HG03354 (cell line): ENCODE results near the gene CTTN.
A peak's percentile ranks its signal among the peaks of the same experiment; 100 is the strongest.

Source experiments
- ATAC-seq: cut with Tn5 transposase; IDR thresholded peaks from one replicate; pipeline ENCODE4 v1.9.1; 2021; ENCODE audit warnings: mild to moderate bottlenecking; ENCODE audit not compliant: unreplicated experiment, poor library complexity, severe bottlenecking

CTTN gene

GRCh38 chr11:70397983-70398833 lies at the start of gene CTTN:
TSS of gene CTTN (plus strand) at chr11:70398529. CDS start at chr11:70407298, 8,769 bp downstream.
- ATAC-seq: peak; percentile 52

- ATAC-seq: no peak
Observed at GRCh38 chr11:70348608-70349007, 49.7 kb upstream of the CTTN start.

GRCh38 chr11:70351646-70352045 lies 46.7 kb upstream of the CTTN start:
- ATAC-seq: no peak

- no peak for ATAC-seq
Observed at GRCh38 chr11:70352100-70352499, 46.2 kb upstream of the CTTN start.

- no peak for ATAC-seq
Observed at GRCh38 chr11:70352601-70353000, 45.7 kb upstream of the CTTN start.

- no peak for ATAC-seq
Observed at GRCh38 chr11:70353329-70353728, 45.0 kb upstream of the CTTN start.

GRCh38 chr11:70353900-70354568 lies 44.3 kb upstream of the CTTN start:
- ATAC-seq: no peak

- ATAC-seq: no peak
Observed at GRCh38 chr11:70354629-70355028, 43.7 kb upstream of the CTTN start.

- ATAC-seq: no peak
Observed at GRCh38 chr11:70358753-70359152, 39.6 kb upstream of the CTTN start.

GRCh38 chr11:70359451-70360205 lies 38.7 kb upstream of the CTTN start:
- no peak for ATAC-seq

GRCh38 chr11:70360211-70360610 lies 38.1 kb upstream of the CTTN start:
- no peak for ATAC-seq

- ATAC-seq: no peak
Observed at GRCh38 chr11:70364178-70364577, 34.2 kb upstream of the CTTN start.

- ATAC-seq: no peak
Observed at GRCh38 chr11:70364745-70365543, 33.4 kb upstream of the CTTN start.

GRCh38 chr11:70365544-70365927 lies 32.8 kb upstream of the CTTN start:
- no peak for ATAC-seq

GRCh38 chr11:70367071-70367470 lies 31.3 kb upstream of the CTTN start:
- no peak for ATAC-seq

GRCh38 chr11:70368961-70369360 lies 29.4 kb upstream of the CTTN start:
- no peak for ATAC-seq

GRCh38 chr11:70371241-70371640 lies 27.1 kb upstream of the CTTN start:
- ATAC-seq: no peak

GRCh38 chr11:70372076-70372475 lies 26.3 kb upstream of the CTTN start:
- ATAC-seq: no peak

GRCh38 chr11:70376621-70377020 lies 21.7 kb upstream of the CTTN start:
- ATAC-seq: no peak

- ATAC-seq: no peak
Observed at GRCh38 chr11:70377645-70378044, 20.7 kb upstream of the CTTN start.
